Measurements from ENCODE around the gene MFSD6.

The MFSD6 gene

DNA sequence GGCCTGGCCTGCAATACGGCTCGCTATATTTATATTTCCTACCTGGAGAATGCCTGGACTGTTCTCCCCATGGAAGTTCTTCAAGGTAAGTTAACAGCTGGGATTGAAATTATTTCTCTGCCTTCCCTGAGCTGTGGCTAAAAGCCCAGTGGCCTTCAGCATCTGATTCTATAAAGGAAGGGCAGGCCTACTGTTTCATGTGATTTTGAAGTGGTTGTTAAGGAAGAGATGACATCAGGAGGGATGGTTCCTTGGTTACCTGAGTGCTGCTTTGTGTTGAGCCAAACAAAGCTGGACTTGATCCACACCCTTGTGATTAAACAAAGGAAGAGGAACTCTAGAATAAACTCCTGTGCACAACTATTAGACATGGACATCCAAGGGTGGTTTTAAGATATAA is 61.6 kb downstream of the MFSD6 start:
- H3K27ac ChIP-seq, result no peak overlapping the region
- TF ChIP-seq, protein P1, sequence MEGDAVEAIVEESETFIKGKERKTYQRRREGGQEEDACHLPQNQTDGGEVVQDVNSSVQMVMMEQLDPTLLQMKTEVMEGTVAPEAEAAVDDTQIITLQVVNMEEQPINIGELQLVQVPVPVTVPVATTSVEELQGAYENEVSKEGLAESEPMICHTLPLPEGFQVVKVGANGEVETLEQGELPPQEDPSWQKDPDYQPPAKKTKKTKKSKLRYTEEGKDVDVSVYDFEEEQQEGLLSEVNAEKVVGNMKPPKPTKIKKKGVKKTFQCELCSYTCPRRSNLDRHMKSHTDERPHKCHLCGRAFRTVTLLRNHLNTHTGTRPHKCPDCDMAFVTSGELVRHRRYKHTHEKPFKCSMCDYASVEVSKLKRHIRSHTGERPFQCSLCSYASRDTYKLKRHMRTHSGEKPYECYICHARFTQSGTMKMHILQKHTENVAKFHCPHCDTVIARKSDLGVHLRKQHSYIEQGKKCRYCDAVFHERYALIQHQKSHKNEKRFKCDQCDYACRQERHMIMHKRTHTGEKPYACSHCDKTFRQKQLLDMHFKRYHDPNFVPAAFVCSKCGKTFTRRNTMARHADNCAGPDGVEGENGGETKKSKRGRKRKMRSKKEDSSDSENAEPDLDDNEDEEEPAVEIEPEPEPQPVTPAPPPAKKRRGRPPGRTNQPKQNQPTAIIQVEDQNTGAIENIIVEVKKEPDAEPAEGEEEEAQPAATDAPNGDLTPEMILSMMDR (IDR thresholded peaks at IDR 0.05), result no peak

DNA sequence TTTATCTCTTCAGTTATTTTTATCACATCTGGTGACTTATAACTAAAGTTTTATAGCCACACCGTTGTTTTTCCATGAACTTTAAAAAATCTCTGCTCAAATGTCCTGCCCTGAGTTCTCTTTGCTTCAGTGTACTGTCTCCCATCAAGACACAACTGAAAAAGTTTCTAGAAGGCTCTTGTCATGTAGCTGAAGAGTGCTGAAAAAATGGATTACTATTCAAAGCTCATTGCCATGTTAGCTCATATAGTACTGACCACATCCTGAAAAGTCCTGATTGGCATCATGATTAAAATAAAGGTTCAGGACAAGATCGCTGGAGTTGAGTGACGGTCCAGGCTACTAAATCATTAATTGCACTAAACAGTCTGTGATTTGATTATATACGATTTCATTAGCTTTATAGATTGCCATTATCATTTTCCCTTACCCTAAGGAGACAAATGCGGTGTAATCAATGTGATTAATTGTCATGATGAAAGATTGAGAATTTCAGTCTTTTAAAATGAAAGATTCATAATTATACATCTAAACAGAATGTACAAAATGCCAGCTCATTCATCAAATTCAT is 62.2 kb downstream of the MFSD6 start:
- TF ChIP-seq, protein P1 (IDR thresholded peaks at IDR 0.05), result no peak
- Histone ChIP-seq H3K36me3 (no peaks in the 10 kb centered on the region), H3K27ac (no peak overlapping the region), H3K9me3 (no peaks in the 10 kb centered on the region), H3K4me1 (ENCODE audit: control insufficient read depth in 1 of 2, insufficient read depth in 1 of 2, low read depth in 1 of 2, low read length in 1 of 2) (no peaks in the 10 kb centered on the region), H3K27me3 (no peaks in the 10 kb centered on the region), H3K4me3 (ENCODE audit: low read depth in 1 of 2, low read length in 1 of 2) (no peak overlapping the region)

More for the DNA sequence above, 61.6 kb downstream of the MFSD6 start:
- H3K36me3 ChIP-seq, result no peaks in the 10 kb centered on the region
- no peaks in the 10 kb centered on the region for H3K4me1 ChIP-seq (ENCODE audit: control insufficient read depth in 1 of 2, insufficient read depth in 1 of 2, low read depth in 1 of 2, low read length in 1 of 2)
- no peak overlapping the region for H3K4me3 ChIP-seq (ENCODE audit: low read depth in 1 of 2, low read length in 1 of 2)
- no peaks in the 10 kb centered on the region for H3K9me3 ChIP-seq
- no peaks in the 10 kb centered on the region for H3K27me3 ChIP-seq

DNA sequence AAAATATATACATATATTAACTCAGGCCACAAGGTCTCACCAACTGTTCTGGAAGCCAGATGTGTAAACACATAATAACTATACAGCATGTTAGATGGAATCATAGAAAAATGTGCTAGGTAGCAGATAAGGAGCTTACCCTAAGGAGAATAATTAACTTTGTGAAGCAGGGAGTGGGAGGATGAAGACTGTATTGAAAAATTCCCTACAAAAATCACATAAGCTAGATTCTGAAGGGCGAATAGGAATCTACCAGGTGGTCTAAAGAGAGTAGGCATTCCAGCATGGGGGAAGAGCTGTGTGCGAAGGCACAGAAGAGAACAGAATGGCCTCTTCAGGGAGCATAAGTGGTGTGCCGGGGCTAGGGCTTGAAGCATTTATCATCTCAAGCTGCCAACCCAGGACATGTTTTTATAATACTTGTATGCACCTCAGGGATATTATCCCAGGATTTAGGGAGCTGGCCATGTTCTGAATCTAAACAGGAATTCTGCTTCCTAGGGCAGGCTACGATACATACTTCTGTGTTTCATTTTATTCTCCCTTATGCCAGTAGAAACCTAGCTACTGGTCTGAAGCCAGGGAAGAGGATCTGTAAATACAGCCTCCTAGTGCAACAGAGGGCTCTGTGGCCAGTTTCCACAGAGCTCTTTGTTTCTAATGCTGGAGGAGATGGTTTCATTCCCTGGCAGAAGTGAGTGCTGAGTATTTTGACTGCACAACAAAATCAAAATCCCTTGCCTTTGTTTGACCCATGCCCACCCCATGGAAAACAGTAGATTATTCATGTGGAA is 69.7 kb downstream of the MFSD6 start:
- H3K36me3 ChIP-seq, result no peaks in the 10 kb centered on the region
- no peak overlapping the region for H3K4me3 ChIP-seq (ENCODE audit: low read depth in 1 of 2, low read length in 1 of 2)
- no peak overlapping the region for H3K27ac ChIP-seq
- H3K27me3 ChIP-seq, result no peaks in the 10 kb centered on the region
- H3K9me3 ChIP-seq, result no peaks in the 10 kb centered on the region
- TF ChIP-seq, protein P1 (IDR thresholded peaks at IDR 0.05), result no peak
- H3K4me1 ChIP-seq (ENCODE audit: control insufficient read depth in 1 of 2, insufficient read depth in 1 of 2, low read depth in 1 of 2, low read length in 1 of 2), result no peaks in the 10 kb centered on the region

DNA sequence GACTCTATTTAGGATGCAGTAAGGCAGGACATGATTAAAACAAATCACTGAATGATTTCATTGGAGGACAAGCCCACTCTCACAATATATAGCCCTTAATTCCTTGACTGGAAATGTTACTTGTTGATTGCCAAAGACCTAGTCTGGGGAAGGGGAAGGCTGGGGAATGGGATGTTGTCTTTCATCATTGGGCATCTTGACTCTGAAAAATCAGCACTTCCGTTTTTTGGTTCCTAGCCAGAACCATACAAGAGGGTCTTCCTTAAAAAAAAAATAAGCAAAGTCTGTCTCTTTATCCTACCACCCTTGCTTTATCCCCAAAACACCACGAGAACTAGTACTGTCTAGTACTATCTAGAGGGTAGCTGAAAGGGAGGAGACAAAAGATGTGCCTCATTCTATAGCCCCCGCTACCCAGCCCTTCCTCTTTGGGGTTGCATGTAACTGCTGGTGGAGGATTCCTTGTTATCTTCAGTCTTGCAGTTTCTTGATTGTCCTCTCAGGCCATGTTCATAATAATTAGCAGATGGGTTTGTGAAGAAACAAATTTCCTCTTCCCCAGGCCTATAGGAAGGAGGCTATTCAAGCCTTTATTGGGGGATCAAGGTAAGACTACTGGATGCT is 70.5 kb downstream of the MFSD6 start:
- TF ChIP-seq, protein P1 (IDR thresholded peaks at IDR 0.05), result no peak
- Histone ChIP-seq H3K36me3 (no peaks in the 10 kb centered on the region), H3K27ac (no peak overlapping the region), H3K9me3 (no peaks in the 10 kb centered on the region), H3K4me1 (ENCODE audit: control insufficient read depth in 1 of 2, insufficient read depth in 1 of 2, low read depth in 1 of 2, low read length in 1 of 2) (no peaks in the 10 kb centered on the region), H3K27me3 (no peaks in the 10 kb centered on the region), H3K4me3 (ENCODE audit: low read depth in 1 of 2, low read length in 1 of 2) (no peak overlapping the region)

DNA sequence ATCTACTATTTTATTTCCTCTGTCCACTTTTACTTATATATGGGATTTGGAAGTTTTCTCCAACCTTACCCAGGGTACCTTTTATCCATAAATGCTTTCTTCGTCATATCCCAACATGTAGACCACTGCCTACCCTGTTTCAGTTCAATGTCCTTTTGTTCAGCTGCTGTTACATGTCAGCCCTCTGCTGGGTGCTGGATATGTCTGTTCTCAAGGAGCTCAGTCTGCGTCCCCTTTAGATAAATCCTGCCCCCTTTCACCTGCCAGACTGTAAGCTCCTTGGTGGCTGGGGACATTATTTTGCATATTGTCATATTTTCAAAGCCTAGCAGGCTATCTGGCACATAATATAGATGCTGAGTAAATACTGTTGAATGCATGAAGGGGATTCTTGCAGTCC is 73.2 kb downstream of the MFSD6 start:
- Histone ChIP-seq H3K4me1 (ENCODE audit: control insufficient read depth in 1 of 2, insufficient read depth in 1 of 2, low read depth in 1 of 2, low read length in 1 of 2) (no peaks in the 10 kb centered on the region), H3K27ac (no peak overlapping the region), H3K27me3 (no peaks in the 10 kb centered on the region), H3K36me3 (no peaks in the 10 kb centered on the region), H3K9me3 (no peaks in the 10 kb centered on the region), H3K4me3 (ENCODE audit: low read depth in 1 of 2, low read length in 1 of 2) (no peak overlapping the region)
- TF ChIP-seq, protein P1 (IDR thresholded peaks at IDR 0.05), result no peak

Data from neutrophil (primary cell).